Subcutaneous abdominal adipose tissue (tissue), 5 donors: ENCODE measurements around the gene PCED1B.

Experiments used
- H3K27ac ChIP-seq: one replicate; pipeline ENCODE4 v1.7.0; 2013; ENCODE audit warnings: low read depth, mild to moderate bottlenecking, inconsistent platforms, low read length, moderate library complexity
- H3K27me3 ChIP-seq, 5 donors: one replicate each; pipeline ENCODE4 v1.7.0; 2013; ENCODE audit warnings: low read length in 5 of 5, inconsistent platforms in 1 of 5; ENCODE audit not compliant: control insufficient read depth in 5 of 5, insufficient read depth in 4 of 5
- H3K36me3 ChIP-seq, 5 donors: one replicate each; pipeline ENCODE4 v1.7.0; 2013; ENCODE audit warnings: low read length in 5 of 5; ENCODE audit not compliant: control insufficient read depth in 5 of 5, insufficient read depth in 5 of 5
- H3K4me1 ChIP-seq, 5 donors: one replicate each; pipeline ENCODE4 v1.7.0; 2013; ENCODE audit warnings: low read length in 5 of 5, mild to moderate bottlenecking in 3 of 5, moderate library complexity in 1 of 5; ENCODE audit not compliant: control insufficient read depth in 5 of 5, insufficient read depth in 5 of 5
- H3K4me3 ChIP-seq, 5 donors: one replicate each; pipeline ENCODE4 v1.7.0; 2013; ENCODE audit warnings: low read length in 5 of 5, low read depth in 1 of 5
- H3K9ac ChIP-seq, 5 donors: one replicate each; pipeline ENCODE4 v1.7.0; 2013; ENCODE audit warnings: low read length in 5 of 5, mild to moderate bottlenecking in 4 of 5, moderate library complexity in 3 of 5
- H3K9me3 ChIP-seq, 5 donors: one replicate each; pipeline ENCODE4 v1.7.0; 2013; ENCODE audit warnings: low read length in 5 of 5; ENCODE audit not compliant: control insufficient read depth in 5 of 5
- donor health status: healthy.
- donor health status: healthy.
- donor health status: healthy.
- donor health status: healthy.
- donor health status: healthy.

Gene PCED1B

DNA sequence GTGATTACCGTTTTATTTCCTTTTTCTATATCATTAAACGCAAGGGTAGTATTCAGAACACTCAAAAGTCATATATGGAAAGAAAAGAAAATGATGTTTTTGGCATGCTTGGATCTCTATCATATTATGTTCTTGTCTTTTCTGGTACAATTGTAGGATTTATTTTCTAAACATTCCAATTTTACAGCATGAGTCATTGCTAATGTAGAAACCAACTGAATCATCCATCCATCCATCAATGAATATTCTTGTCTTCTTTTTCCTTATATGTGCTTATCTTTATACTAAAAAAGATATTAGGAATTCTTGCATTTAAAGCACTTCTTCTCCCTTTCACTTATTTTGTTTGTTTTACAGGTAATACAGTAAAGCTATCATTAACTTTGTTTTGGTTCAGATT is 20.7 kb downstream of the PCED1B start:
- H3K27ac ChIP-seq, result no peak overlapping the region
- H3K9ac ChIP-seq, result no peak overlapping the region
- H3K9me3 ChIP-seq, result no peaks in the 10 kb centered on the region
- no peaks in the 10 kb centered on the region for H3K27me3 ChIP-seq
- peaks cover 0 to 6% (median 0%) of the 10 kb centered on the region in 5 donors for H3K36me3 ChIP-seq
- H3K4me3 ChIP-seq, result no peak overlapping the region
- peaks cover 0 to 29% (median 18%) of the 10 kb centered on the region in 5 donors for H3K4me1 ChIP-seq

GRCh38 chr12:47102406-47102805 is 23.0 kb downstream of the PCED1B start:
- no peak overlapping the region for H3K9ac ChIP-seq
- peak overlapping the region; percentile 49 for H3K27ac ChIP-seq
- no peaks in the 10 kb centered on the region for H3K9me3 ChIP-seq
- H3K27me3 ChIP-seq, result no peaks in the 10 kb centered on the region
- H3K4me1 ChIP-seq, result peaks cover 0 to 22% (median 16%) of the 10 kb centered on the region in 5 donors
- H3K36me3 ChIP-seq, result peaks cover 0 to 6% (median 4%) of the 10 kb centered on the region in 5 donors
- H3K4me3 ChIP-seq, result no peak overlapping the region

DNA sequence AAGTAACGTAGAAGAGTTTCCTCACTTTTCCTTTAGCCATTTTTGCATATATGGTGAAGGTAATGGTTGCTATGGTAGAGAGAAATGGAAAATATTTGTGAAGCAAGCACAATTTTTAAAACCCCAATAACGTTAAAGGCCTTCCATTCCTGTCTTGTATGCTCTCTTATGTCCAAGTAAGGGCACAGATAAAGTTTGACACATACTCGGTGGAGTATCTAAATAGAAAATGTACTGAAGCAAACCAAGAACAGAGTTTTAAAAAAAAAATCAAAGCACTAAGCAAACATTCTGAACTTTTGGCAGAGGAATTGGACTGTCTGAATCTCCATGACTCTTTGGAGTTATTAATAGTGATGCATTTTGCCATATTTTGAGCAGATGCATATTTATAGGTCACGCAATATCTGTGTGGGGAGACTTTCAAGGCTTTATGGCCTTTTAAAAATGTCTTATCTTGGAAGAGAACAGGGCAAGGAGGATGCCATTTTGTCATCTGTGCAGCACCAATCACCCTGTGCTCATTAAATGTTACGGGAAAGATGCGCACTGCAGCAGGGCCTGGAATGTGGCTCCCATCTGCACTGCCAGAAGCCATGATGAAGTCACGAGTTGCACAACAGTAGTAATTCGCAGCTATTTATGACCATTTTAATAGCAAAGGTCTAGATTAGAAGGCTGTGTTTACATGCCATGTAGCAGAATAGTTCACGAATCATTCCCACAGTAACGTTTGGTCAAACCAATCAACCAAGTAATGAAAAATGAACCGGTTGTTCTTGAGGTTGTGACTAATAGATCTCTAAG is 23.6 kb downstream of the PCED1B start:
- peaks cover 0 to 16% (median 10%) of the 10 kb centered on the region in 5 donors for H3K4me1 ChIP-seq
- H3K27me3 ChIP-seq, result no peaks in the 10 kb centered on the region
- H3K9me3 ChIP-seq, result no peaks in the 10 kb centered on the region
- H3K4me3 ChIP-seq, result no peak overlapping the region
- peak overlapping the region; percentile 49 for H3K27ac ChIP-seq
- no peak overlapping the region for H3K9ac ChIP-seq
- peaks cover 0 to 8% (median 4%) of the 10 kb centered on the region in 5 donors for H3K36me3 ChIP-seq

DNA sequence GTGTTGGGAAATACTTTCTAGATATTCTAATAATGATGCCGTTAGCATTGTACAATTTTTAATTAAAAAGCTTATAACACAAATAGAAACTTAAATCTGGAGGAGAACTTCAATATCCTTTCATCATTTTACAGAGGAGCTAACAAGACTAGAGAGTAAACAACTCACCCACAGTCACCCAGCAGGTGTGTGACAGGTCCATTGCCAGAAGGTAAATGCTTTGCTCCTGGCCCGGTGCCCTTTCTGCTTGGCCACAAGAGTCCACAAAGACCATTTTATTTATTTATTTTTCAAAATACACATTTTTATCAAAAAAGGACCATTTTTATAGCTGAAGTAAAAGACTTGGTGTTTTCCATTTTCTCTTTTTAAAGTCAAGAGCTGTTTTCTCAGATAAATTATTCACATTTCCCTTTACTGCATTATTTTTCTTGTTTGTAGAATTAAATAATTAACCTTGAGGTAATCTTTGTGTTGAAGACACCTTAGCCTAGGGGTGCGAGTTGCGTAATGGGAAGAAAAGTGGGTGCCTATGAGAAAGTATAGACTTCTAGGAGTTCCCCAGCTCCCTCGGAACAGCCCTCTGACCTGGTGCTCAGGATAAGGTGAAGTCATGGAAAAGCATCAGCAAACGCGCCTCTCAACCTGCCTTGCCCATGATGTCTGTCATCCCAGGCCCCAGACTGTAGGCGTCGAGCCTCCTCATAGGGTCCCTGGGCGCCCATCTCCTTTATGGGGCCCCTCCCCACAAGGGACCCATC is 26.7 kb downstream of the PCED1B start:
- H3K9me3 ChIP-seq, result no peaks in the 10 kb centered on the region
- H3K9ac ChIP-seq, result peak overlapping the region in 1 of 5 donors; percentile 20
- H3K27ac ChIP-seq, result no peak overlapping the region
- H3K36me3 ChIP-seq, result peaks cover 0 to 10% (median 6%) of the 10 kb centered on the region in 5 donors
- H3K4me1 ChIP-seq, result peaks cover 0 to 15% (median 8%) of the 10 kb centered on the region in 5 donors
- no peaks in the 10 kb centered on the region for H3K27me3 ChIP-seq
- H3K4me3 ChIP-seq, result no peak overlapping the region

GRCh38 chr12:47107446-47107845 is 28.0 kb downstream of the PCED1B start:
- no peaks in the 10 kb centered on the region for H3K27me3 ChIP-seq
- peaks cover 0 to 10% (median 7%) of the 10 kb centered on the region in 5 donors for H3K36me3 ChIP-seq
- no peak overlapping the region for H3K27ac ChIP-seq
- H3K9ac ChIP-seq, result no peak overlapping the region
- H3K4me3 ChIP-seq, result no peak overlapping the region
- peaks cover 0 to 18% (median 8%) of the 10 kb centered on the region in 5 donors for H3K4me1 ChIP-seq
- no peaks in the 10 kb centered on the region for H3K9me3 ChIP-seq

- H3K27me3 ChIP-seq, result no peaks in the 10 kb centered on the region
- H3K4me3 ChIP-seq, result no peak overlapping the region
- no peak overlapping the region for H3K9ac ChIP-seq
- peaks cover 0 to 10% (median 7%) of the 10 kb centered on the region in 5 donors for H3K36me3 ChIP-seq
- H3K4me1 ChIP-seq, result peaks cover 0 to 13% (median 8%) of the 10 kb centered on the region in 5 donors
- no peaks in the 10 kb centered on the region for H3K9me3 ChIP-seq
- H3K27ac ChIP-seq, result no peak overlapping the region
Measured at GRCh38 chr12:47107926-47108325, 28.5 kb downstream of the PCED1B start.

GRCh38 chr12:47110011-47110541 is 30.7 kb downstream of the PCED1B start:
- H3K4me1 ChIP-seq, result peaks cover 0 to 13% (median 8%) of the 10 kb centered on the region in 5 donors
- no peaks in the 10 kb centered on the region for H3K9me3 ChIP-seq
- H3K4me3 ChIP-seq, result no peak overlapping the region
- H3K27me3 ChIP-seq, result no peaks in the 10 kb centered on the region
- H3K27ac ChIP-seq, result no peak overlapping the region
- H3K9ac ChIP-seq, result no peak overlapping the region
- H3K36me3 ChIP-seq, result peaks cover 0 to 9% (median 6%) of the 10 kb centered on the region in 5 donors

- H3K9me3 ChIP-seq, result no peaks in the 10 kb centered on the region
- H3K27ac ChIP-seq, result no peak overlapping the region
- no peaks in the 10 kb centered on the region for H3K27me3 ChIP-seq
- no peak overlapping the region for H3K4me3 ChIP-seq
- H3K9ac ChIP-seq, result no peak overlapping the region
- H3K36me3 ChIP-seq, result peaks cover 0 to 8% (median 5%) of the 10 kb centered on the region in 5 donors
- peaks cover 0 to 13% (median 8%) of the 10 kb centered on the region in 5 donors for H3K4me1 ChIP-seq
Measured at GRCh38 chr12:47110718-47111391, 31.4 kb downstream of the PCED1B start.

DNA sequence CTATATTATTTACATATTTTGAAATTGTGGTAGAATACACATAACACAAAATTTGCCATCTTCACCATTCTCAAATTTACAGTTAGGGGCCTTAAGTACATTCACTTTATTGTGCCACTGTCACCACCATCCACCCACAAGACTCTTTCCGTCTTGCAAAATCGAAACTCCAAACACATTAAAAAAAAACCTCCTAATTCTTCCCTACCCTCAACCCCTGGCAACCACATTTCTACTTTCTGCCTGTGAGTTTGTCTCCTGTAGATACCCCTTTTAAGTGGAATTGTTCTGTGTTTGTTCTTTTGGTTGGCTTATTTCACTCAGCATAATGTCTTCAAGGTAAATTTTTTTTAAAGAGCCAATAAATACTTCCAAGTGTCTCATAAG is 32.0 kb downstream of the PCED1B start:
- peaks cover 0 to 8% (median 4%) of the 10 kb centered on the region in 5 donors for H3K36me3 ChIP-seq
- no peak overlapping the region for H3K27ac ChIP-seq
- H3K27me3 ChIP-seq, result no peaks in the 10 kb centered on the region
- no peaks in the 10 kb centered on the region for H3K9me3 ChIP-seq
- H3K4me3 ChIP-seq, result no peak overlapping the region
- no peak overlapping the region for H3K9ac ChIP-seq
- H3K4me1 ChIP-seq, result peaks cover 0 to 13% (median 8%) of the 10 kb centered on the region in 5 donors
